Spleen (tissue), 11 donors: ENCODE measurements around the gene STAT2. TPM values are rescaled to one million over a fixed set of nuclear protein-coding genes. Genes with fewer than 3 reads are reported as not detected.

ENCODE experiments used
- DNase-seq: peaks from one replicate; pipeline ENCODE4 v3.0.0-alpha.2; 2020
- H3K27ac ChIP-seq, 8 donors: fragments of 200-600 bp; sonication (generic) in 7 of 8; 1 replicate in 4 of 8; 2 replicates in 4 of 8; pipeline versions ENCODE4 v1.5.0 to v1.8.0; 2016 to 2021; ENCODE audit warnings: inconsistent platforms in 4 of 8, mild to moderate bottlenecking in 4 of 8, moderate library complexity in 1 of 8
- H3K27me3 ChIP-seq, 7 donors: fragments of 200-600 bp; sonication (generic) in 6 of 7; replicated peaks in 1 of 7; 1 replicate in 4 of 7; 2 replicates in 3 of 7; pipeline versions ENCODE4 v1.5.0 to v1.8.0; 2016 to 2021; ENCODE audit warnings: inconsistent platforms in 3 of 7, mild to moderate bottlenecking in 1 of 7
- H3K36me3 ChIP-seq, 6 donors: fragments of 200-600 bp; sonication (generic) in 5 of 6; 1 replicate in 4 of 6; 2 replicates in 2 of 6; pipeline versions ENCODE4 v1.5.0 to v1.8.0; 2016 to 2021; ENCODE audit warnings: inconsistent platforms in 2 of 6
- H3K4me1 ChIP-seq, 6 donors: fragments of 200-600 bp; sonication (generic) in 5 of 6; 1 replicate in 3 of 6; 2 replicates in 3 of 6; pipeline versions ENCODE4 v1.5.0 to v1.8.0; 2016 to 2021; ENCODE audit warnings: inconsistent platforms in 3 of 6
- H3K4me3 ChIP-seq, 8 donors: fragments of 200-600 bp; sonication (generic) in 7 of 8; 1 replicate in 4 of 8; 2 replicates in 4 of 8; pipeline versions ENCODE4 v1.5.0 to v1.8.0; 2016 to 2021; ENCODE audit warnings: inconsistent platforms in 4 of 8, mild to moderate bottlenecking in 4 of 8, moderate library complexity in 2 of 8
- H3K9me3 ChIP-seq, 8 donors: fragments of 200-600 bp; sonication (generic) in 7 of 8; 1 replicate in 4 of 8; 2 replicates in 4 of 8; pipeline versions ENCODE4 v1.5.0 to v1.8.0; 2016 to 2021; ENCODE audit warnings: inconsistent platforms in 4 of 8
- CTCF ChIP-seq, 11 experiments: fragments of 200-600 bp in 7 of 11; fragments of 450-650 bp in 4 of 11; sonication (generic) in 4 of 11; IDR thresholded peaks in 8 of 11; conservative IDR thresholded peaks in 3 of 11; 1 replicate in 7 of 11; 2 replicates in 4 of 11; pipeline versions ENCODE4 v1.4.0 to v1.8.0; 2016 to 2021; ENCODE audit warnings: antibody characterized with exemption in 11 of 11, inconsistent platforms in 4 of 11, mild to moderate bottlenecking in 1 of 11
- POLR2A ChIP-seq, 3 donors: fragments of 450-650 bp; IDR thresholded peaks; one replicate each; pipeline ENCODE4 v1.5.1; 2017; ENCODE audit warnings: antibody characterized with exemption in 3 of 3, mild to moderate bottlenecking in 1 of 3
- POLR2AphosphoS5 ChIP-seq, 3 donors: sonication (generic); formaldehyde crosslinking; IDR thresholded peaks; one replicate each; pipeline ENCODE4 v1.5.1; 2017; ENCODE audit warnings: antibody characterized with exemption in 3 of 3
- WGBS, 5 donors: extraction: QIAGEN DNeasy Blood & Tissue Kit in 3 of 5; methylation state at CpG; one replicate each; pipeline versions ENCODE4 v1.1.5 to v1.1.7; 2013 to 2018; 5-methylcytosine and 5-hydroxymethylcytosine counted together
- intact Hi-C: fragments of 100-400 bp; cut with DNase I; formaldehyde crosslinking; loops from one replicate; pipeline ENCODE4 v1.15.0; 2023; ENCODE audit warnings: low total_unique reads
- polyA plus RNA-seq, 3 donors: library from polyadenylated mRNA; stranded (reverse); fragments of 200-250 nt; gene quantifications; one replicate each; pipeline ENCODE4 v1.2.1, GENCODE V29; 2013
- small RNA-seq, 4 donors: library from RNA; depleted of rRNA; stranded (forward); fragments of <200 nt; gene quantifications; one replicate each; pipeline ENCODE3, GENCODE V24; 2016
- total RNA-seq, 7 donors: library from RNA; depleted of rRNA in 3 of 7; stranded (reverse); fragments of >200 nt in 3 of 7; fragmentation: NEBNext Ultra II Directional in 4 of 7; extraction: Animal tissue kit (Norgen Biotek cat#: 25700) in 4 of 7; gene quantifications; one replicate each; pipeline versions ENCODE4 v1.1.0 to v1.2.1, GENCODE V29; 2016 to 2021
- donor health status: healthy with polysubstance abuse.
- donor health status: DM: no; HTN: no; CAD: no; lungs with moderate emphysema.
- donor health status: DM: no; HTN: no; CAD: no.
- donor health status: Bipolar disorder and iron deficiency.
- donor health status: healthy.
- donor health status: DM: no; HTN: no; CAD: no.
- donor health status: DM: yes; HTN: yes; CAD: no.

STAT2 gene
- total and polyA plus RNA-seq, 10 donors, result 41.5 to 262 (median 230) TPM

- H3K9me3 ChIP-seq, result no peaks in the 10 kb centered on the region
- H3K4me1 ChIP-seq, result peaks cover 19 to 98% (median 59%) of the 10 kb centered on the region in 6 donors
- no peaks in the 10 kb centered on the region for H3K27me3 ChIP-seq
- intact Hi-C loops, result no loop called here
- peaks cover 0 to 96% (median 13%) of the 10 kb centered on the region in 6 donors for H3K36me3 ChIP-seq
- no peak overlapping the region for H3K4me3 ChIP-seq
- no peak for TF ChIP-seq POLR2A (IDR thresholded peaks at IDR 0.05)
- TF ChIP-seq CTCF (IDR thresholded peaks at IDR 0.05 in 8 of 11, conservative IDR thresholded peaks at IDR 0.05 in 3 of 11), result no peak
- TF ChIP-seq POLR2AphosphoS5 (IDR thresholded peaks at IDR 0.05), result no peak
- H3K27ac ChIP-seq, result no peak overlapping the region
- no peak for DNase-seq
- 59 to 80% (median 74%) methylated on average over 5 of the region's 5 CpGs for WGBS, 5 donors
Observed at GRCh38 chr12:56293795-56294194, 66.1 kb downstream of the STAT2 start.

Small RNAs within 50 kb of the gene (small RNA-seq; reads per million reads assigned to genes)
- 0 reads per million in 4 donors for gene RNU7-40P

Other genes with a start within 250 kb of the STAT2 start
- gene RPL41, start 243.5 kb downstream of the STAT2 start, total RNA-seq, result 1,000 to 10,000 TPM; 2,138 to 3,021 (median 2,534) TPM
- gene RPL41, start 243.5 kb downstream of the STAT2 start, polyA plus RNA-seq, result 1,000 to 10,000 TPM; 7,053 to 9,352 (median 7,491) TPM
- 10 to 100 TPM in 4 of 7 donors, 1 to 10 TPM in 3; 7.4 to 13.6 (median 10.5) TPM for gene ZC3H10, start 241.8 kb downstream of the STAT2 start, total RNA-seq
- 1 to 10 TPM; 1.5 to 4.0 (median 2.5) TPM for gene ZC3H10, start 241.8 kb downstream of the STAT2 start, polyA plus RNA-seq
- 100 to 1,000 TPM in 6 of 7 donors, 10 to 100 TPM in 1; 89.0 to 112 (median 107) TPM for gene ESYT1, start 231.8 kb downstream of the STAT2 start, total RNA-seq
- 10 to 100 TPM; 20.2 to 39.8 (median 33.2) TPM for gene ESYT1, start 231.8 kb downstream of the STAT2 start, polyA plus RNA-seq
- 100 to 1,000 TPM in 1 of 7 donors, 10 to 100 TPM in 6; 17.1 to 101 (median 35.7) TPM for gene MYL6B, start 207.5 kb downstream of the STAT2 start, total RNA-seq
- 10 to 100 TPM; 50.1 to 69.1 (median 57.0) TPM for gene MYL6B, start 207.5 kb downstream of the STAT2 start, polyA plus RNA-seq
- gene MYL6, start 201.7 kb downstream of the STAT2 start, total RNA-seq, result 1,000 to 10,000 TPM; 1,063 to 1,656 (median 1,218) TPM
- gene MYL6, start 201.7 kb downstream of the STAT2 start, polyA plus RNA-seq, result 1,000 to 10,000 TPM; 1,480 to 3,098 (median 2,131) TPM
- gene SMARCC2, start 170.6 kb downstream of the STAT2 start, total RNA-seq, result 100 to 1,000 TPM in 4 of 7 donors, 10 to 100 TPM in 3; 73.7 to 121 (median 101) TPM
- gene SMARCC2, start 170.6 kb downstream of the STAT2 start, polyA plus RNA-seq, result 10 to 100 TPM in 1 of 3 donors, 1 to 10 TPM in 2; 8.5 to 24.7 (median 9.4) TPM
- 10 to 100 TPM; 38.5 to 56.1 (median 47.6) TPM for gene RNF41, start 138.2 kb downstream of the STAT2 start, total RNA-seq
- 10 to 100 TPM; 13.2 to 21.0 (median 15.8) TPM for gene RNF41, start 138.2 kb downstream of the STAT2 start, polyA plus RNA-seq
- gene NABP2, start 135.8 kb downstream of the STAT2 start, total RNA-seq, result 10 to 100 TPM; 13.4 to 21.3 (median 18.4) TPM
- gene NABP2, start 135.8 kb downstream of the STAT2 start, polyA plus RNA-seq, result 10 to 100 TPM; 19.7 to 24.6 (median 23.1) TPM
- 1 to 10 TPM in 1 of 7 donors, under 1 TPM in 2, not detected in 4; 0.44 to 1.3 (median 0.92) TPM for gene SLC39A5, start 130.1 kb downstream of the STAT2 start, total RNA-seq
- gene SLC39A5, start 130.1 kb downstream of the STAT2 start, polyA plus RNA-seq, result under 1 TPM; 0.18 to 0.63 (median 0.22) TPM
- gene ANKRD52, start 101.7 kb downstream of the STAT2 start, total RNA-seq, result 10 to 100 TPM; 16.6 to 35.2 (median 27.5) TPM
- 1 to 10 TPM; 2.2 to 9.5 (median 2.8) TPM for gene ANKRD52, start 101.7 kb downstream of the STAT2 start, polyA plus RNA-seq
- 10 to 100 TPM; 13.9 to 37.3 (median 19.6) TPM for gene COQ10A, start 93.2 kb downstream of the STAT2 start, total RNA-seq
- gene COQ10A, start 93.2 kb downstream of the STAT2 start, polyA plus RNA-seq, result 10 to 100 TPM; 18.7 to 32.7 (median 21.9) TPM
- gene CS, start 59.8 kb downstream of the STAT2 start, total RNA-seq, result 100 to 1,000 TPM; 115 to 141 (median 132) TPM
- gene CS, start 59.8 kb downstream of the STAT2 start, polyA plus RNA-seq, result 10 to 100 TPM; 35.6 to 45.8 (median 36.6) TPM
- 10 to 100 TPM; 63.0 to 79.7 (median 71.9) TPM for gene CNPY2, start 44.1 kb downstream of the STAT2 start, total RNA-seq
- gene CNPY2, start 44.1 kb downstream of the STAT2 start, polyA plus RNA-seq, result 10 to 100 TPM; 81.9 to 86.9 (median 86.7) TPM
- gene PAN2, start 26.1 kb downstream of the STAT2 start, total RNA-seq, result 100 to 1,000 TPM in 4 of 7 donors, 10 to 100 TPM in 3; 47.4 to 132 (median 100) TPM
- 10 to 100 TPM; 34.8 to 56.5 (median 54.4) TPM for gene PAN2, start 26.1 kb downstream of the STAT2 start, polyA plus RNA-seq
- gene IL23A, start 21.2 kb downstream of the STAT2 start, total RNA-seq, result 1 to 10 TPM; 1.1 to 4.5 (median 2.0) TPM
- 1 to 10 TPM; 1.8 to 4.0 (median 3.6) TPM for gene IL23A, start 21.2 kb downstream of the STAT2 start, polyA plus RNA-seq
- not detected for gene APOF, start 2.8 kb upstream of the STAT2 start, total RNA-seq
- gene APOF, start 2.8 kb upstream of the STAT2 start, polyA plus RNA-seq, result not detected
- 10 to 100 TPM in 6 of 7 donors, 1 to 10 TPM in 1; 9.9 to 17.7 (median 13.3) TPM for gene TIMELESS, start 89.3 kb upstream of the STAT2 start, total RNA-seq
- gene TIMELESS, start 89.3 kb upstream of the STAT2 start, polyA plus RNA-seq, result 10 to 100 TPM; 10.0 to 10.7 (median 10.5) TPM
- under 1 TPM in 1 of 7 donors, not detected in 6; 0.52 TPM for gene MIP, start 94.5 kb upstream of the STAT2 start, total RNA-seq
- under 1 TPM in 2 of 3 donors, not detected in 1; 0.07 to 0.14 TPM for gene MIP, start 94.5 kb upstream of the STAT2 start, polyA plus RNA-seq
- gene SPRYD4, start 108.5 kb upstream of the STAT2 start, total RNA-seq, result 1 to 10 TPM; 2.8 to 4.9 (median 4.2) TPM
- 1 to 10 TPM; 1.4 to 2.5 (median 1.8) TPM for gene SPRYD4, start 108.5 kb upstream of the STAT2 start, polyA plus RNA-seq
- 1 to 10 TPM in 6 of 7 donors, under 1 TPM in 1; 0.83 to 2.4 (median 1.7) TPM for gene GLS2, start 128.1 kb upstream of the STAT2 start, total RNA-seq
- 1 to 10 TPM; 1.1 to 2.2 (median 1.7) TPM for gene GLS2, start 128.1 kb upstream of the STAT2 start, polyA plus RNA-seq
- gene RBMS2, start 161.7 kb upstream of the STAT2 start, total RNA-seq, result 10 to 100 TPM; 24.8 to 65.4 (median 27.2) TPM
- 1 to 10 TPM; 3.0 to 7.7 (median 3.3) TPM for gene RBMS2, start 161.7 kb upstream of the STAT2 start, polyA plus RNA-seq